Fibroblast of skin of abdomen (primary cell): ENCODE measurements around the gene CIAO3.

ENCODE experiments used
- DNase-seq: peaks from one replicate; pipeline ENCODE4 v3.0.0-alpha.2; 2013

Gene CIAO3

DNA sequence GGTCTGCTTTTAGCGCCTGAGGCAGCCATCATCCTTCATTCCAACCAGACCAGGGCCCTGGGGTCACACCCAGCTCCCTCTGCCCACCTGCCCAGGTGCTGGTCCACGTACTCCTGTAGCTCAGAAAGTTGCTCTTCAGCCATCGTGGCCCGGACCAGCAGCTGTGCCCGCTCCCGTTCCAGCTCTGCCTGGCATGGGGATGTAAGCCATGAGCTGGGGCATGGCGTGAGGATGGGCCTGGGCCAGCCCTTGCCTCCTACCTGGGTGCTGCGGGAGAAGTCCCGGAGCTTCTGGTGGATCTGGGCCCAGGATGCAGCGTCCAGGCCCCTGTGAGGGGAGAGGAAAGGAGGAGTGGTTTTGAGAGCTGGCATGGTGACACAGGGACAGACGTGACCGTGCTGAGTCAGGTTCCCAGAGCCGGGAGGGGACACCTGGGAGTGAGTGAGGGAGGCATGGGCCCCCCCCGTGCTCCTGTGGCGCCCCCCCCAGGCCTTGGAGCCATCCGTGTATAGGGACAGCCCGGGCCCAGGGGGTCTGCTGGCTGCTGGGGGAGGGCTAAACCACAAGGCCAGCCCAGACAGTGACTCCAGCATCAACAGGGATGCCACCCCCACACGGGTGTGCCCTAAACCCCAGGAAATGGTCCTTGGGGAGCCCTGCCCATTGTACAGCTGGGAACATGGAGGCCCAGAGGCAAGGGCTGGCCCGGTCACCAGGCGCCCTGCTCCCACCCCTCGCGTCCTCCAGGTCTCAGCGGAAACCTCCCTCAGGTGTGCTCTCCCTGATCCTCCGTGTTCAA lies 17.8 kb downstream of the CIAO3 start:
- DNase-seq, result no peak

DNA sequence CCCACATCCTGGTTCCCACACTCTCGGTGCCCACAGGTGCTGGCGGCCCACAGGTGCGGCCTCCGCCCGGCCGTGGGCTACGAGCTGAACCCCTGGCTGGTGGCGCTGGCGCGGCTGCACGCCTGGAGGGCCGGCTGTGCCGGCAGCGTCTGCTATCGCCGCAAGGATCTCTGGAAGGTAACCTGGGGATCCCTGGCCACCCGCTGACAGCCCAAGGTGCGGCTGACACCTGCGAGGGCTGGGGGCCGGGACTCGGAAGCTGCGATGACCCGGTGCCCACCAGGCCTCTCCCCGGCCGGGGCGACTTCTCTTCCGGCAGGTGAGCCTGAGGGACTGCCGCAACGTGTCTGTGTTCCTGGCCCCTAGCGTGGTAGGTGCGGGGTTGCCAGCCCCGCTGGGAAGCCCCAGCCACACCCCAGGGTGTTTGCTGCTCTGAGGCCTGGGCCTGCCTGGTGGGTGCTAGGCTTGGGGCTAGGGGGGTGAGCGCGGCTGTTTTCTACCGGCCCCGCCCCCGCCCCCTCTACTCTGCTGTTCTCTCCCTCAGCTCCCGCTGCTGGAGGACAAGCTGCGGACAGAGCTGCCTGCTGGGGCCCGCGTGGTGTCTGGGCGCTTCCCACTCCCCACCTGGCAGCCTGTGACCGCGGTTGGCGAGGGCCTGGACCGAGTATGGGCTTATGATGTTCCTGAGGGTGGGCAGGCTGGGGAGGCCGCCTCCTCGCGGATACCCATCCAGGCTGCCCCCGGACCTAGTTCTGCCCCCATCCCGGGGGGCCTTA lies 18.8 kb downstream of the CIAO3 start:
- DNase-seq, result no peak

DNA sequence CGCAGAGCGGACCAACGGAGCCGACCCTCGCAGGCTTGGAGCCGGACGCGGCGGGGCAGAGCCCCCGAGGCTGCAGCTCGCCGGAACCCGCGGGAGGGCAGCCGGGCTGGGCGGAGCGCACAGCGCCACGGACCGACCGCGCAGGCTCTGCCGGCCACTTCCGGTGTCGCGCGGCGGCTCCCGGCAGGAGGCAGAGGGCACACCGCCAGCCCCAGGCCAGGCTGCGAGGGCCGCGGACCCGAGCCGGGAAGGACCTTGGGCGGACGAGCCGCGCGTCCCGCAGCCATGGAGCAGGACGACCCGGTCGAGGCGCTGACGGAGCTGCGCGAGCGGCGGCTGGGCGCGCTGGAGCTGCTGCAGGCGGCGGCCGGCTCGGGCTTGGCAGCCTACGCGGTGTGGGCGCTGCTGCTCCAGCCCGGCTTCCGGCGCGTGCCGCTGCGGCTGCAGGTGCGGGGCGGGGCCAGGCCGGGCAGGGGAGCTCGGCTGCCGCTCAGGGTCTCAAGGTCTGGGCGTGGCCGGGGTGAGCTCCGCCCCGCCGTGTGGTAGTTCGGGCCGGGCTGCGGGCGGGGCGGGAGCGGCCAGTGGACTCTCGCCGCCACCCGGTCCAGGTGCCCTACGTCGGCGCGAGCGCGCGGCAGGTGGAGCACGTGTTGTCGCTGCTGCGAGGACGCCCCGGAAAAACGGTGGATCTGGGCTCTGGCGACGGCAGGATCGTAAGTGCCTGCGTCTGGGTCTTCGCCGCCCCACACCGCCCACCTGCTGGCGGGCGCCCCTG lies 19.6 kb downstream of the CIAO3 start, which contains the start of gene ANTKMT:
ANTKMT (plus strand) TSS at position 157 of the 775 bp plus-strand sequence; CDS start at position 286, 129 bp downstream.
- peak; percentile 66 for DNase-seq

DNA sequence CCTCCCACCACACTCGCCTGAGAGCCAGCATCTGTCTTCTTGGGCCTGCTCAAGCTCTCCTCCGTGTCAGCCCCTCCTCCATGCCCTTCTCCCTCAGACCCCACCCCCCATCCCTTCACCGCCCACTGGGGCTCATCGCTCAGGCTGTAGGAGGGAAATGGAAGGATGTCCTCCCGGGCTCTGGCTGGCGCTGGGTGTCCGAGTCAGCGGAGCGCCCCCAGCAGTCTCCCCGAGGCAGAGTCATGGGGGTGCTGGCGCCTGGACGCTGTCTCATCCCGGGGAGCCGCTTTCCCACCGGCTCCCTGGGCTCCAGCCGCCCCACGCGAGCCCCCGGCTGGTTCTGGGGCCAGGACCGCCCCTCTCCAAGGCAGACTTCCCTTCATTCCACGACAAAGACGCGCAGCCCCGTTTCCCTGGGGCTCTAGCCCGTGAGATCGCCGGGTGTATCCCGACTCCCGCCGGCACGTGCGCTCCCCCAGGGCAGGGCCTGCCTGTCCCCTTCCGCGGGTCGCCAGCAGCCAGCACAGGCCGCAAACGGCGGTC lies 20.3 kb downstream of the CIAO3 start:
- peak; percentile 70 for DNase-seq

DNA sequence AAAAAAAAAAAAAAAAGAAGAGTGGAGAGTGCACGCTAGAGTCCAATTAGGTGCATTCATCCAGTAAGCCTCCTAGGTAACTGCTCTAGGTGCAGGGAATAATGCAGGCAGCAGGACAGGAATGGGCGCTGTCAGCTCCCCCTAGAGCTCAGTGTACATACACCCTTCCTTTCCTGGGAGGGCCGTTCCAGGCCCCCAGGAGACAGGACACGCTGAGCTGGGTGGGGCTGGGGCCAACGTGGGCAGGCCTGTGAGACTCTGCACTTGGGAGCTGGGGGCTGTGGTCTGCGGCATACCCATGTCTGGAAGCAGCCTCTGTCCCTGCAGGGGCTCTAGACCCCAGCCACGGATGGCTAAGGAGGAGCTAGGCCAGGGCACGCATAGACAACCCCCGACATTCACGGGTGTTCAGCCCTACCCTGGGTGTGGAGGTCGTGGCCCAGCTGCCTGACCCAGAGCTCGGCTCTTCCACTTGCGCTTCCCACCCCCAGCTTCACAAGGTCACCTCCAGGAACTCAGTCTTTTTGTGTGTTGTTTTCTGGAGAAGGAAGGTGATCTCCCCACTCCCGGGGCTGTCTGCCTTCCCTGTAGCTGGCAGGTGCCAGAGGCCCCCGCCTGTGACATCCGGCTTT lies 20.9 kb downstream of the CIAO3 start:
- DNase-seq, result no peak

DNA sequence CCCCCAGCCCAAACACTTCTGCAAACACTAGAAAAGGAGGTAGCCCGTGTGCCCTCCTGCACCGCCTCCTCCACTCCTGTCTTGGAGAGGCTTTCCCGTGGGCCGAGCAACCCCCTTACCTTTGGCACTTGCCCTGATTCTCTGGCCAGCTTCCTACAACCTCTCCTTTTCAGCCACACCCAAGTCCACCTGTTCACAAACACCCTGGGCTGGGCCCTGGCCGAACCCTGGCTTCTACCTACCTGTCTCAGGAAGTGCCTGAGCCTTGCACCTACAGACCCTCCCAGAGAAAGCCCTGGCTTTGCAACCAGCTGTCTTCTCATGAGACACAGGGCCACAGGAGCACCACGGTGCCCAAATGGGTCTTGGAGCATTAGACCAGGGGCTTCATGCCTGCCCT lies 21.9 kb downstream of the CIAO3 start:
- DNase-seq, result no peak

DNA sequence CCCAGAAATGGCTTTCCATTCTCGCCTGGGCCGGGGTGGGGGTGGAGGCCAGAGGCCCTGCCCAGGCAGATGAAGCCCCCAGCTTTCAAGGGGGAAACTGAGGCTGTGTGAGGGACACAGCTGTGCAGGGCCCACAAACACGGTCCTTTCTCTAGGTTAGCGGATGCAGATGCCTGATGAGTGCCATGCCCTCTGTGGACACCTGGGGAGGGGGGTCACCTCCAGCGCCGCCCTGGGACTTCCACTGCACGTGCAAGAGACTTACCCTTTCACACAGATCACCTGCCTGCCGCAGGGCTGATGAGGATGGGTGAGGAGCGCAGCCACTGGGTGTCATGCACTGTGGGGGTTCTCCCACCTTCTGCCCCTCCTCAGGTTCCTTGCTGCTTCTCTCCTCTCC lies 22.4 kb downstream of the CIAO3 start:
- DNase-seq, result no peak

DNA sequence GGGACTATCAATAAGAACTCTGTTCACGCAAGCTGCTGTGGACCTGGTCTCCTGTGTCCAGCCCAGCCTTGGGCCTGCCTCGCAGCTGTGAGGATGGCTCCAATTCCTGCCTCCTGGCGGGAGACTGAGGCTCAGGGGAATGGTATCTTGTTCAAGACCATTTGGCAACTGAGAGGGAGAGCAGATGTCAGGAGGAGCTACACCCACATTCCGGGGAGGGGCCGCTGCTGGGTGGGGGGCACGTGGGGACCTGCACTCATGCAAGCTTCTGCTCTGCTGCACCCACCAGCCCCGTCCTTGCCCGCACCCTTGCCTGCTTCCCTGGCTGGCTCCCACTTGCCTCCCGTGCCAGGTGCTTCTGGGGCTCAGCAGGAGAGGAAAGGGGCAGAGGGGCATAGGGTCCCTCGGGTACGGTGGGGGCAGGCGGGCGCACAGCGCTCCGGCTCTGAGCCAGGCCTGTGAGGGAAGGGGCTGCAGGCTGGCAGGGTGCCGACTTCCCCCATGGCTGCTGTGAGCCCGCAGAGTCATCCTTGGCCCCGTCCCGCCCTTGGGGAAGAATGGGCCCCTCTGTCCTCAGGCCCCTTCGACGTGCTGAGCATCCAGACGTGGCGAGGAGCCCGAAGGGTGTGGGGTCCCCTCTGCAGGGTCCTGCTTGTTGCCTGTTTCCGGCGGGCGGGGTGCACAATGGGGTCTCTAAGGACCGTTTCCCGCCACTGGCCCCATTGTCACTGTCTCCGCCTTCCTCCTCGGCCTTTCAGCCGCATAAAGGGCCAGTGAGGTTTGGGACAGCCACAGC lies 23.1 kb downstream of the CIAO3 start:
- DNase-seq, result no peak

DNA sequence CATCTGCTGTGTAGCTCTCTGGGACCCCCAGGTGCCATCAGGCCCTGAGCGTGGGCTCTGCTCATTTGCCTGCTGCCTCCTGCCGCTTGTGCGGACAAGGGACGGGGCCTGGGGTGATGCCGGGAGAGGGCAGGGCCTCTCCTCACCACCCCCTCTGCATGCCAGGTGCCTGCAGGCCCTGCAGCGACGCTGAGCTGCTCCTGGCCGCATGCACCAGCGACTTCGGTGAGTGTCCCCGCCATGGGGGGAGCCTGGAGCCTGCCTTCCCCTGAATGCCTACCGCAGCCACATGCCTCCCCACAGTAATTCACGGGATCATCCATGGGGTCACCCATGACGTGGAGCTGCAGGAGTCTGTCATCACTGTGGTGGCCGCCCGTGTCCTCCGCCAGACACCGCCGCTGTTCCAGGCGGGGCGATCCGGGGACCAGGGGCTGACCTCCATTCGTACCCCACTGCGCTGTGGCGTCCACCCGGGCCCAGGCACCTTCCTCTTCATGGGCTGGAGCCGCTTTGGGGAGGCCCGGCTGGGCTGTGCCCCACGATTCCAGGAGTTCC lies 23.9 kb downstream of the CIAO3 start:
- DNase-seq, result no peak

DNA sequence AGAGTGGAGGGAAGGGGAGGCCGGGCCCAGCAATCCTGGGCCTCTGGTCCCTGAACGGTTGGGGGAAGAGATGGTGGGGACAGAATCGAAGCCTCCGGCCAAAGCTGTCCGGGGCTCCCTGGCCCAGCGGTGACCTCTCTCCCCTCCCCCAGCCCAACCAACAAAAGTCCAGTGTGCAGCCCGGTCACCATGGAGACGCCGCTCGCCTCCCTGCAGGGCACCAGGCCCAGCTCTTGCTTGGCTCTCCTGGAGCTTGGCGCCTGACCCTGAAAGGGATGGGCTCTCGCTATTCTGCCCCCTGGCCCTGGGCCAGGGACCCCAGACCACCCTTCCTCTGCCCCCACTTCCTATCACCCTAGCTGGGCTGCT lies 24.6 kb downstream of the CIAO3 start:
- no peak for DNase-seq

DNA sequence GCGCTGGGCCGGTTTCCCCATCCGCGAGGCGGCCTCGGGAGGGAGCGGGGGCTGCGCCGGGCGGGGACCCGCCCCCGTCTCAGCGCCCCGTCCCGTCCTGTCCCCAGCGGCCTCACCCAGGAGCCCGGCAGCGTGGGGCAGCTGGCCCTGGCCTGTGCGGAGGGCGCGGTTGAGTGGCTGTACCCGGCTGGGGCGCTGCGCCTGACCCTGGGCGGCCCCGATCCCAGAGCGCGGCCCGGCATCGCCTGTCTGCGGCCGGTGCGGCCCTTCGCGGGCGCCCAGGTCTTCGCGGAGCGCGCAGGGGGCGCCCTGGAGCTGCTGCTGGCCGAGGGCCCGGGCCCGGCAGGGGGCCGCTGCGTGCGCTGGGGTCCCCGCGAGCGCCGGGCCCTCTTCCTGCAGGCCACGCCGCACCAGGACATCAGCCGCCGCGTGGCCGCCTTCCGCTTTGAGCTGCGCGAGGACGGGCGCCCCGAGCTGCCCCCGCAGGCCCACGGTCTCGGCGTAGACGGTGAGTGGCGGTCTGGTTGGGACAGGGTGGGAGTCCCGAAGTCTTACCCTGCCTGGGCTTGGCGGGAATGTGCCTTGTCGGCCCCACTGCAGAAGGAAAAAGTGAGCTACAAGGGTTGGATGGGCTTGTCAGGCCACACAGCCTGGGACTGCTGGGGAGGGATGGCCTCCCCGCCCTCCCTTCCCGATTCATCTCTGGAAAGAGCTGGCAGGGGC lies 25.2 kb downstream of the CIAO3 start:
- no peak for DNase-seq

DNA sequence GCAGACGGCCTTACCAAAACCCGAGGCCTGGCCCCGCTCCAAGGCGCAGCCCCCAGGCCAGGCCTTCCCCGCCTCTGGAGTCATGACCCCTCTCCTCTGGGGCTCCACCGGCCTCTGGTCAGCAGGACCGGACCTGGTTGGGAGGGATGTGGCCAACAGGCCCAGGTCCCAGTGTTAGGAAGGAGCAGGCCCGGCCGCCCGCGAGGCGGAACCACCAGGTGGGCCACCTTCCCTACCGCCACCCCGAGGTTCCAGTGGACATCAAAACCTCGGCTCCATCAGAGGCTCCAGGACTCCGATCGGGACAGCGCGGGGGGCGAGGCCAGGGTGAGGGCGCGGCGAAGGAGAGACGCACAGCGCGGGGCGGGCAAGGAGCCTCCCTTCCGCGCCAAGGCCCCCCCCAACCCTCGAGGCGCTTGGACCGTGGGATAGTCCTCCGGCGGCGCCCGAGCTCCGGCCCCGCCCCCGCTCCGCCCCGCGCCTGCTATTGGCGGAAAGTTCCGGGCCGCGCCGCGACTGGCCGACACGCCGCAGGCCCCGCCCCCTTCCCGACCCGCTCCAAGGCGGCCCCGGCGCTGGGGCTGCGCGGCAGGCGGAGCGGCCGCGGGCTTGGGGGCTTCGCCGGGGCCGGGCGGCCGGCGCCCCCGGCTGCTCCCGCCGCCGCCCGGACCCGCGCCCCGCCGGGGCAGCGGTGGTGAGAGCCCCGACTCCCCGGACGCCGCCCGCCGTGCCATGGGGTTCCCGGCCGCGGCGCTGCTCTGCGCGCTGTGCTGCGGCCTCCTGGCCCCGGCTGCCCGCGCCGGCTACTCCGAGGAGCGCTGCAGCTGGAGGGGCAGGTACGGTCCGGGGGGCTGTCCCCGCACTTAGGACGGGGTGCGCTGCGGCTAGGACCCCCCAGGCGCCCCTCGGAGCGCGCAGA lies 26.0 kb downstream of the CIAO3 start, which contains the start of gene METRN:
METRN (plus strand) TSS at position 561 of the 919 bp plus-strand sequence; CDS start at position 733, 172 bp downstream.
- peak; percentile 84 for DNase-seq

DNA sequence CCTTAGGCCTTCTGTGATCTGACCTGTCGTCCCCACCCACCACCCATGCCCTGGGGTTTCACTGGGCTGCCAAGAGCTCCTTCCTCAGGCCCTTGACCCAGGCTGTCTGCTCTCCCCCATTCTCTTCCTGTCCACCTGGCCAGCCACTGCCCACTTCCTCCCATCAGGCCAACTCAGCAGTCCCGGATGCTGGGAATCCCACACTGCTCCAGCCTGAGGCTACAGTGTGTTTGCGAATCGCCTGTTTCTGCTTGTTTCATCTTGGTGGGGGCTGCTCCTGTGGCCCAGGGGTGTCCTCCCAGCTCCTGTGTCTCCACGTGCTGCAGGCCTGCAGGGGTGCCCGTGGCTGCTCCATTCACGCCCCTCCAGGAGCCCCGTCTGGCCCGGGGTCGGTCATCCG lies 26.7 kb downstream of the CIAO3 start:
- DNase-seq, result no peak

DNA sequence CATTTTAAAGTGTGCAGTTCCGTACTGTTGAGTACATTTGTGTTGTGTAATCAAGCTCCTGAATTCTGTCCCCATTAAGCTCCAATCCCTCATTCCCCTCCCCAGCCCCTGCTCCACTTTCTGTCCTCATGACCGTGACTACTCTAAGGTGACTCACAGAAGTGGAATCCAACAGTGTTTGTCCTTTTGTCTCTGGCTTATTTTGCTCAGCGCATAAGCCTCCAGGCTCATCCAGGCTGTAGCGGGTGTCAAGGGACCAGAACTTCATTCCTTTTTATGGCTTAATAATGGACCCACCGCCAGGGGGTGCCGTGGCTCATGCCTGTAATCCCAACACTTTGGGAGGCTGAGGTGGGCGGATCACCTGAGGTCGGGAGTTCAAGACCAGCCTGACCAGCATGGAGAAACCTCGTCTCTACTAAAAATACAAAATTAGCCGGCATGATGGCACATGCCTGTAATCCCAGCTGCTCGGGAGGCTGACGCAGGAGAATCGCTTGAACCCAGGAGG lies 28.0 kb downstream of the CIAO3 start:
- peak; percentile 89 for DNase-seq

DNA sequence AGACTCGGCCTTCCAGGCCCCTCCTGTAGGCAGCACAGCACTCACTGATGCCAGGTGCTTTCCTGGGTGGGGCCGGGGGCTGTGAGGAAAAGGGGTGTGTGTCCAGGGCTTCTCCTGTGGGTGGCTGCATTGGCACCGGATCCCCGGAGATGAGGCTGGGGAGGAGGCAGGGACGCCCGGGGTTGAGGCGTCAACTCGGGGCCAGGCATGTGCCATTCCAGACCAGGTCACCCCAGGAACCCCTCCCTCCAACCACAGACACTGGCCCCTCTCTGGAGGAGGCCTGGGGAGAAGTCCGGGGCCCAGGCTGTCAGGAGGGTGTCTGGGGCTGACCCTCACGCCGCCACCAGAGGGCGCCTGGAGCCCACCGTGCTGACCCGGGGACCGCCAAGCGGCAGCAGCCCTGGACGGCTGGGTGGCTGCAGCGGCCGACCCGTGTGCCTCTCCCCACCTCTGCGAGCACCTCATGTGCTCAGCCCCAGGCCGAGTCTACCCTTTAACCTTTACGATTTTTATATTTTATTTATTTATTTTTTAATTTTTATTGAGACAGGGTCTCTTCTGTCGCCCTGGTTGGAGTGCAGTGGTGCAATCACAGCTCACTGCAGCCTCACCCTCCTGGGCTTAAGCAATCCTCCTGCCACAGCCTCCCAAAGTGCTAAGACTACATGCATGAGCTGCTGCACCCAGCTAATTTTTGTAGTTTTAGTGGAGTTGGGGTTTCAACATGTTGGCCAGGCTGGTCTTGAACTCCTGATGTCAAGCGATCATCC lies 29.1 kb downstream of the CIAO3 start:
- DNase-seq, result peak; percentile 49

DNA sequence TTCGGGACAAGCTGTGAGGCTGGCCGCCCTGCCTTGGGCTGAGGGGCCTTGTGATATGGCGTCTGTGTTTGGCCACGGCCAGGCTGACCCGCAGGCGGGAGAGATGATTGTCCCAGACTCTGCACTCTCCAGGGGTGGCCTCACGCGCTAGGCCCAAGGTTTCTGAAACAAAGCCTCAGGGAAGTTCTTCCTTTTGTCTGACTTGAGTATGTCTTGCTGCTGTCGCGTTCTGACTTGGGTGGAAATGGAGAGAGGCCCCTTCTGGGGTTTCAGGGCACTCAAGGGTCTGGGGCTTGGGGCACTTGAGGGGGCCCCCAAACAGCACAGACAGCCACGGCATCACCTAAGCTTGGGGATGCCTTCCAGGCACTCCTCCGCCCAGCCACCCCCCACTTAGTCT lies 29.7 kb downstream of the CIAO3 start:
- no peak for DNase-seq

DNA sequence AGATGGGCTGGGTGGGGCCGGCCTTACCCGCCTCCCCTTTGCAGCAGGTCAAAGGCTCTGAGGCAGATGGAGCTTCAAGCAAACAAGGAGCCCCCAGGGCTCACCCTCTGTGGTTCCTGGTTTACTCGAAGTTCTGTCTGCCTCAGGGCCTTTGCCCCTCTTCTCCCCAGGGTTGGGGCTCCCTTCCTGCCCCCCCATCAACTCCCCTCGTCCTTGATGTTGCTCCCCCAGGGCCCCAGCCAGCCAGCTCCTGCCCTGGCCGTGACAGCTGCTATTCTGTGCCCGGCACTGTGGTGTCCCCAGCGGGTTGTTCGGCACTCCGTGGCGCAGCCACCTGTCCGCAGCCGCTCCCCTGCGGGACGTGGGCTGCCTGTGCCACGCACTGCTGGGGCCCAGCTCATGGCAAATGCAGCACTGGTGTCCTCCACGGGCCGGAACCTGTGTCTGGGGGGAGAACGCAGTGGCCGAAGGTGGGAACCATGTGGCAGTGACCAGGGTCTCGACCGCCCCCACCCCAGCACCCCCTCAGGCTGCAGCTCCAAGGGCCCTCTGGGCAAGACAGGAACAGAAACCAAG lies 30.2 kb downstream of the CIAO3 start:
- DNase-seq, result no peak
